ENCODE data around the gene PITPNC1.

PITPNC1 gene

GRCh38 chr17:67401106-67401505 is 24.0 kb downstream of the PITPNC1 start:
- no peaks in the 10 kb centered on the region for H3K36me3 ChIP-seq (replicated peaks; ENCODE audit: insufficient read depth, low read length)
- H2AFZ ChIP-seq (ENCODE audit: low read length) = no peak overlapping the region
- H3K79me2 ChIP-seq (ENCODE audit: low read length) = peaks cover 28% of the 10 kb centered on the region
- no peak overlapping the region for H3K4me3 ChIP-seq (ENCODE audit: low read length)
- H3K27me3 ChIP-seq (replicated peaks; ENCODE audit: insufficient read depth, low read length) = no peaks in the 10 kb centered on the region
- H3K9me3 ChIP-seq (replicated peaks; ENCODE audit: insufficient read depth, low read length) = no peaks in the 10 kb centered on the region
- H3K4me1 ChIP-seq (ENCODE audit: low read length) = no peaks in the 10 kb centered on the region
- no peak overlapping the region for H3K27ac ChIP-seq (ENCODE audit: low read length)
- no peak overlapping the region for H3K9ac ChIP-seq (ENCODE audit: low read length)
- no peak for DNase-seq
- H3K9me2 ChIP-seq (replicated peaks; ENCODE audit: insufficient read depth, low read length) = no peaks in the 10 kb centered on the region
- H3K4me2 ChIP-seq (ENCODE audit: low read depth, low read length) = no peak overlapping the region
- no peaks in the 10 kb centered on the region for H4K20me1 ChIP-seq (ENCODE audit: insufficient read depth, low read length)
- H3F3A ChIP-seq (ENCODE audit: insufficient read depth, low read length) = no peaks in the 10 kb centered on the region
- TF ChIP-seq EZH2 (optimal IDR thresholded peaks at IDR 0.05; ENCODE audit: low read depth, low read length) = no peak
- TF ChIP-seq CTCF (IDR thresholded peaks at IDR 0.05; ENCODE audit: low read length) = no peak
- TF ChIP-seq EZH2phosphoT487 (IDR thresholded peaks at IDR 0.05; ENCODE audit: low read length) = no peak

- H3K4me3 ChIP-seq (ENCODE audit: low read length) = no peak overlapping the region
- H3K36me3 ChIP-seq (replicated peaks; ENCODE audit: insufficient read depth, low read length) = no peaks in the 10 kb centered on the region
- no peak overlapping the region for H2AFZ ChIP-seq (ENCODE audit: low read length)
- no peak overlapping the region for H3K4me2 ChIP-seq (ENCODE audit: low read depth, low read length)
- no peaks in the 10 kb centered on the region for H4K20me1 ChIP-seq (ENCODE audit: insufficient read depth, low read length)
- no peaks in the 10 kb centered on the region for H3K9me3 ChIP-seq (replicated peaks; ENCODE audit: insufficient read depth, low read length)
- H3K27ac ChIP-seq (ENCODE audit: low read length) = no peak overlapping the region
- no peaks in the 10 kb centered on the region for H3F3A ChIP-seq (ENCODE audit: insufficient read depth, low read length)
- no peak for TF ChIP-seq CTCF (IDR thresholded peaks at IDR 0.05; ENCODE audit: low read length)
- TF ChIP-seq EZH2 (optimal IDR thresholded peaks at IDR 0.05; ENCODE audit: low read depth, low read length) = no peak
- no peak for TF ChIP-seq EZH2phosphoT487 (IDR thresholded peaks at IDR 0.05; ENCODE audit: low read length)
- no peak overlapping the region for H3K9ac ChIP-seq (ENCODE audit: low read length)
- no peaks in the 10 kb centered on the region for H3K4me1 ChIP-seq (ENCODE audit: low read length)
- no peak for DNase-seq
- H3K9me2 ChIP-seq (replicated peaks; ENCODE audit: insufficient read depth, low read length) = no peaks in the 10 kb centered on the region
- peaks cover 30% of the 10 kb centered on the region for H3K79me2 ChIP-seq (ENCODE audit: low read length)
- H3K27me3 ChIP-seq (replicated peaks; ENCODE audit: insufficient read depth, low read length) = no peaks in the 10 kb centered on the region
These were observed 24.8 kb downstream of the PITPNC1 start for GRCh38 chr17:67401598-67402504.

GRCh38 chr17:67403065-67403464 is 26.0 kb downstream of the PITPNC1 start:
- Histone ChIP-seq H3K9me2 (replicated peaks; ENCODE audit: insufficient read depth, low read length) (no peaks in the 10 kb centered on the region), H3K4me2 (ENCODE audit: low read depth, low read length) (no peak overlapping the region), H3K4me3 (ENCODE audit: low read length) (no peak overlapping the region), H3K36me3 (replicated peaks; ENCODE audit: insufficient read depth, low read length) (no peaks in the 10 kb centered on the region), H2AFZ (ENCODE audit: low read length) (no peak overlapping the region), H3K27ac (ENCODE audit: low read length) (no peak overlapping the region), H4K20me1 (ENCODE audit: insufficient read depth, low read length) (no peaks in the 10 kb centered on the region), H3K4me1 (ENCODE audit: low read length) (no peaks in the 10 kb centered on the region), H3K79me2 (ENCODE audit: low read length) (peaks cover 30% of the 10 kb centered on the region), H3K27me3 (replicated peaks; ENCODE audit: insufficient read depth, low read length) (no peaks in the 10 kb centered on the region), H3K9me3 (replicated peaks; ENCODE audit: insufficient read depth, low read length) (no peaks in the 10 kb centered on the region), H3K9ac (ENCODE audit: low read length) (no peak overlapping the region), H3F3A (ENCODE audit: insufficient read depth, low read length) (no peaks in the 10 kb centered on the region)
- no peak for DNase-seq
- TF ChIP-seq CTCF (IDR thresholded peaks at IDR 0.05; ENCODE audit: low read length) (no peak), EZH2 (optimal IDR thresholded peaks at IDR 0.05; ENCODE audit: low read depth, low read length) (no peak), EZH2phosphoT487 (IDR thresholded peaks at IDR 0.05; ENCODE audit: low read length) (no peak)
